Measurements from ENCODE around the gene OSBPL2. TPM values are rescaled to one million over a fixed set of nuclear protein-coding genes. Genes with fewer than 3 reads are reported as not detected.

The OSBPL2 gene
- total RNA-seq, 3 donors from 2014 or later, result 17.5 to 22.5 (median 19.2) TPM

DNA sequence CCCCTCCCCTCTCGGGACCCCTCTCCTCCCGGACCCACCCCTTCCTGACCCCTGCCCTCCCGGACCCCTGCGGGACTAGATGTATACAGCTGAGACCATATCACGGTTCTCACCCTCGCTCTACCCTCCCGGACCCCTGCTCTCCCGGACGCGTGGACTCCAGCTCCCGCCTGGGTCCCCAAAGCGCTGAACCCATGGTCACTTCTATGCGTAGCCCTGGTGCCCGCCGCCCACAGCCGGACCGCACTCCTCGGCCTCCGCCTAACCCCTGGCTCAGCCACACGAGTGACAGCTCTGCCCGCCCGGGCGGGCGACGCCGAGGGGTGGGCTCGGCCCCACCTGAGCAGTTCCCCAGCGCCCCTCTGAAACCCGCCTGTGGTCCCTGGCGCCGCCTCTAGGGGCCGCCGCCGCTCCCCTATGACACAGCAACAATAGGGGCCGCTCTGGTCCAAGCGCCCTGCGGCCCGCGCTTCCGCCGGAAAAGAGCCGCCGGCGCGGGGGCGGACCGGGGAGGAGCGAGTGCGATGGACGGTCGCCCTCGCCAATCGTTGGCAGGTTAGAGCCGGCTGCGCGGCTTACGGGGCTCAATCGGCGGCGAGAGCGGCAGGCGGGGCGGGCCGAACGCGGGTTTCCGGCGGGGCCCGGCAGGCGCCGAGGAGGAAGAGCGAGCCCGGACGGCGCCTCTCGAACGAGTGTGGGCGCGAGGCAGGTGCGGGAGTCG lies 64.2 kb downstream of the OSBPL2 start, which contains the start of gene ADRM1:
TSS of gene ADRM1 (plus strand) at position 657 of the 721 bp plus-strand sequence. CDS start 572 bp downstream, outside the sequence.
- DNase-seq (peak; percentile 95), ATAC-seq (peak; percentile 83 to 87)
- Mint-ChIP-seq H3K4me3 (peak within 1 kb of the TSS; percentile 93), H3K27me3 (ENCODE audit: low read depth) (no peaks in the 10 kb centered on the region), H3K9me3 (no peaks in the 10 kb centered on the region), H3K4me1 (ENCODE audit: low read depth) (peaks cover 22% of the 10 kb centered on the region), H3K36me3 (ENCODE audit: insufficient read depth) (peaks cover 8% of the 10 kb centered on the region)

DNA sequence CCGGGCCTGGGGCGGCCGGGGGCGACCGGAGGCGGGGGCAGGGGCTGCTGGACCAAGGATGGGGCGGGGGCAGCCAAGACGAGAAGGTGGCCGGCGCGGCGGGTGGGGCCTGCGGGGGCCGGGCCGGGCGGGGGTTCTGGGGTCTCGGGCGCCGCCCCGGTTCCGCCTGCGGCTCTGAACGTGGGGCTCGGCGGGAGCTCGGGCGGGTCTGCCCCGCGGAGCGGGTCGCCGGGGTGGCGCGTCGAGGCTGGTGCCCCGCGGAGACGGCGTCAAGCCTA lies 64.7 kb downstream of the OSBPL2 start:
- H3K4me1 Mint-ChIP-seq (ENCODE audit: low read depth), result peaks cover 22% of the 10 kb centered on the region
- H3K4me3 Mint-ChIP-seq, result peak overlapping the region; percentile 93
- H3K9me3 Mint-ChIP-seq, result no peaks in the 10 kb centered on the region
- H3K27me3 Mint-ChIP-seq (ENCODE audit: low read depth), result no peaks in the 10 kb centered on the region
- ATAC-seq, result no peak
- peaks cover 8% of the 10 kb centered on the region for H3K36me3 Mint-ChIP-seq (ENCODE audit: insufficient read depth)
- no peak for DNase-seq

DNA sequence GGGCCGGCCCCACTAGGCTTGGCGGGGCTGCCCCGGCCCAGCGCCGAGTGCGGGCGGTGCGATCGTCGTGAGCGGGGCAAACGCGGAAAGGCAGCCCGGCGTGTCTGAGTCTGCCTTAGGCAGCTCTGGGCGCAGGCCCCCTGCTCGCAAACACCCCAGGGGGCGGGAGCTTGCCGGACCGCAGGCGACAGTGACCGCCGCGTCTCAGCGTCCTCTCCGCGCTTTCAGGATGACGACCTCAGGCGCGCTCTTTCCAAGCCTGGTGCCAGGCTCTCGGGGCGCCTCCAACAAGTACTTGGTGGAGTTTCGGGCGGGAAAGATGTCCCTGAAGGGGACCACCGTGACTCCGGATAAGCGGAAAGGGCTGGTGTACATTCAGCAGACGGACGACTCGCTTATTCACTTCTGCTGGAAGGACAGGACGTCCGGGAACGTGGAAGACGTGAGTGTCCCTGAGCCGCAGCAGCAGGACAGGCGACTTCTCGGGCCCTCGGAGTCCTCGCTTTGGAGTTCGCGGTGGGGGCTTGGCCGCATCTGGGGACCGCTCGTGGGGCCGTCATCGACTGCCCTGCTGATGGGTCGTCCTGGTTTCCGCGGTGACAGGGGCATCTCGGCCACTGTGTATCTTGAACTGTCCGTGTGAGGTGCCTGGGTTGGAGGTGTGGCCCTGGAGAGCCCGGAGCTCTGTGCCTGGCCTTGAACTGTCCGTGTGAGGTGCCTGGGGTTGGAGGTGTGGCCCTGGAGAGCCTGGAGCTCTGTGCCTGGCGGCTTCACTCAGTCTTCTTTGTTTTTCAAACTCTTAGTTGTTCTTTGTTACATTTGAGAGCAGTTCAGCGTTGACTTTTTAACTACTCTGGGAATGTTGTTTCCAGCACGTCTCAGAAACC lies 65.3 kb downstream of the OSBPL2 start:
- peaks cover 8% of the 10 kb centered on the region for H3K36me3 Mint-ChIP-seq (ENCODE audit: insufficient read depth)
- ATAC-seq (peak; percentile 5 to 8), DNase-seq (no peak)
- no peaks in the 10 kb centered on the region for H3K27me3 Mint-ChIP-seq (ENCODE audit: low read depth)
- peak overlapping the region; percentile 93 for H3K4me3 Mint-ChIP-seq
- no peaks in the 10 kb centered on the region for H3K9me3 Mint-ChIP-seq
- H3K4me1 Mint-ChIP-seq (ENCODE audit: low read depth), result peaks cover 22% of the 10 kb centered on the region

DNA sequence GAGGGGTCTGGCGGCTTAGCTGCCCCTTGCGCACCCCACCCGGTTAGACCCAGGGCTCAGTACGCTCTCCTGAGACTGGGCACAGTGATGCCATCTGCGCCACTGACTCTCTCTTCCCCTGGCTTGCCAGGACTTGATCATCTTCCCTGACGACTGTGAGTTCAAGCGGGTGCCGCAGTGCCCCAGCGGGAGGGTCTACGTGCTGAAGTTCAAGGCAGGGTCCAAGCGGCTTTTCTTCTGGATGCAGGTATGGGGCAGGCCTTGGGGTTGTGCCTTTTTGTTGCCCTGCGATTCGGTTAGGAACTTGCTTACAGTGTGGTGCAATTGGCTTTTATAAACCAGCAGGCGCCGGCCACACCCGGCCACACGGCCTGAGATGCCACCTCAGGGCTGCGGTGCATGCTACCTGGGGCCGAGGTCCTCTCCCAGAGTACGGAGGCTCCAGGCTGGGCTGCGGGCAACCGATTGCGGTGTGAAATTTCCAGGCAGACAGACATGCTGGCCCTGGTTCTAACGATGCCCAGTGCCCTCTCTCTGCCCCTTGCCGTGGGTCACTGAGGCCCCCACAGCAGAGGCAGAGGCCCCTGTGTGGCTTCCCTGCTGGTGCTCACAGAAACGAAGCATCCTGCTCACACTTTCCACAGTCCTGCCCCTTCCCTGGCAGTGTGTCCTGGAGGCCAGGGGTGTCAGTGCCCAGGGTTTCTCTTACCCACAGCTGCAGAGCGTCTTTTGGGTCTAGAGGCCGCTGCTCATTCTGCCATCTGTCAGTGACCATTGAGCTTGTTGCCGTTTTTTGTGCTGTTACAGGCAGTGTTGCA lies 66.2 kb downstream of the OSBPL2 start:
- peaks cover 22% of the 10 kb centered on the region for H3K4me1 Mint-ChIP-seq (ENCODE audit: low read depth)
- ATAC-seq, result no peak
- no peak for DNase-seq
- peaks cover 12% of the 10 kb centered on the region for H3K36me3 Mint-ChIP-seq (ENCODE audit: insufficient read depth)
- no peaks in the 10 kb centered on the region for H3K27me3 Mint-ChIP-seq (ENCODE audit: low read depth)
- peak overlapping the region; percentile 93 for H3K4me3 Mint-ChIP-seq
- H3K9me3 Mint-ChIP-seq, result no peaks in the 10 kb centered on the region

DNA sequence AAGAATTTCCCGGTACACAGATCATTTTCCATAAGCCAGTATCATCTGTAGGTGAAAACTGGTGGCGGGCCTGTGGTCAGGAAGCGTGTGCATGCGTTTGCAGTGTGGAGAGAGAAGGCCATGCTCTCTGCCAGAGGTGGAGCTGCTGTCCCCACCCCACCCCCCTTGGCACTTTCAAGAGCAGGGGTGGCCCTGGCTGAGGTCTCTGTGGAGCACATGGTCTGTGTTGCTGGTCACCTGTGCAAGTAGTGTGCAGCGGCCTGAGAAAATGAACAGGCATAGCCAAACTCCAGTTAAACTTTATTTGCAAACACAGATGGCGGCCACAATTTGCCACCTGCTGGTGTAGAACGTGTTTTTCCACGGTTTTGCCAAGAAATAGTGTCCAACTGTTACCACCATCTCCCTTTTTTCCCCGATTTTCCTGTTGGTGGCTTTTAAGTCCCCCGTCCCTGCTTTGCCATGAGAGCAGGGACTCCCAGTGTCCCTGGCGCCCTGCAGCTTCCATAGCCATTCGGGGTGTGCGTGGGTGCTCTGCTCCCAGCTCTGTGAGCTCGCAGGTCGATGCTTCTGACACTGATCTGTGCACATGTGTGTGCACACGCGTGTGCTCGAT lies 66.9 kb downstream of the OSBPL2 start:
- Mint-ChIP-seq H3K4me1 (ENCODE audit: low read depth) (peaks cover 22% of the 10 kb centered on the region), H3K27me3 (ENCODE audit: low read depth) (no peaks in the 10 kb centered on the region), H3K4me3 (peak overlapping the region; percentile 93), H3K36me3 (ENCODE audit: insufficient read depth) (peaks cover 12% of the 10 kb centered on the region), H3K9me3 (no peaks in the 10 kb centered on the region)
- DNase-seq, result no peak
- ATAC-seq, result no peak

DNA sequence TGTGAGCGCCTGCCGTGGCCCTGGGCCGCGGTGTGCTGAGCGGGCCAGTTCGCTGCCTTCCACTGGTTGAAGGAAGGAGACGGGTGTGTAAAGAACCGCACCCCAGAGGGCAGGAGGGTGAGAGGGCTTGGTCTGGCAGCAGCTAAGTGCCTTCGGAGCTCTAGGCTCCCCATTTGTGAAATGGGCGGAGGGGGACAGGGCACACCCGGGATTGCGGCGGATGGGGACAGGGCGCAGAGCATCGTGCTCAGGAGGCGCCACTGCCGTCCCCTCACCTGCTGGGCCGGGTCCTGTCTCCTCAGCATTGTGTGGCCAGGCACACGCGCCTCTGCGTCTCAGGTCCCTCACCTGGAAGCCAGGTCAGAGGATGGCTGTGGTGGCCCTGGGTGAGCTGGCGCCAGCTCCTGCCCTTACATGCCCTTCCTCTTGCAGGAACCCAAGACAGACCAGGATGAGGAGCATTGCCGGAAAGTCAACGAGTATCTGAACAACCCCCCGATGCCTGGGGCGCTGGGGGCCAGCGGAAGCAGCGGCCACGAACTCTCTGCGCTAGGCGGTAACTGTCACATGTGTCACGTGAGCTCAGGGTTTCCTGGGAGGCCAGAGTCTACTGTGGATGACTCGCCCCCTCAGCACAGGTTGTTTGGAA lies 67.6 kb downstream of the OSBPL2 start:
- Mint-ChIP-seq H3K4me1 (ENCODE audit: low read depth) (peaks cover 22% of the 10 kb centered on the region), H3K4me3 (peak overlapping the region; percentile 93), H3K27me3 (ENCODE audit: low read depth) (no peaks in the 10 kb centered on the region), H3K9me3 (no peaks in the 10 kb centered on the region), H3K36me3 (ENCODE audit: insufficient read depth) (peaks cover 12% of the 10 kb centered on the region)
- ATAC-seq (no peak), DNase-seq (no peak)

DNA sequence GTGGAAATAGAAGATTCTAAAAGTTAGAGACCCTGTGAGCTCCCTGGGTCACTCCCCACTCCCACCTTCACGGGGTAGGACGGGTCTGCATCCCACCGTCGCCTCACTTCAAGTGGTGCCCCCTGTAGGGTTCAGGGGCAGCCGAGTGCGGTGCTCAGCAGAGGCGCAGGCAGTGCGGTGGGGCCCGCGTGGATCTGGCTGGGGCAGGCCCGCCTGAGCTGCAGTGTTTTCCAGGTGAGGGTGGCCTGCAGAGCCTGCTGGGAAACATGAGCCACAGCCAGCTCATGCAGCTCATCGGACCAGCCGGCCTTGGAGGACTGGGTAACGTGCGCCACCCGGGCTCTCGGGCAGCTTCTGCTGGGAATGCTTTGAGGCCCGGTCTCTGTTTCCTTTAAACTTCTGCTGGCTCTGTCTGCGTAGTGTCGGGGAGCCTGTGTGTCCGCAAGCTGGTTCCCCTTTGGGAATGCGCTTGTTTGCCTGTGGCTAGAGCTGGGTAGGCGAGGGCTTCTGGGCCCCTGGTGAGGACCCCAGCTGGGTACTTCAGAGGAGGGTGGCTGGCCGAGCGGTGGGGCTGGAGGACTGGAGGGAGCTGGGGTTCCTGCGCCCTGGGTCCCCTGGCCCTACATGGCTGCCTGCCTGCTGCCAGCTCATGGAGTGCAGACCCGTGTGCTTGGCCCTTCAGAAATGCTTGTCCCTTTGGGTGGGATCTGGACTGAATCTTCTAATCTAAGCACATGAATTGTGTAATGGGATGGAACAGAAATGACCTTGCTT lies 68.3 kb downstream of the OSBPL2 start:
- Mint-ChIP-seq H3K4me3 (no peak overlapping the region), H3K36me3 (ENCODE audit: insufficient read depth) (peaks cover 12% of the 10 kb centered on the region), H3K4me1 (ENCODE audit: low read depth) (peaks cover 19% of the 10 kb centered on the region), H3K27me3 (ENCODE audit: low read depth) (no peaks in the 10 kb centered on the region), H3K9me3 (no peaks in the 10 kb centered on the region)
- DNase-seq, result no peak
- ATAC-seq, result no peak

DNA sequence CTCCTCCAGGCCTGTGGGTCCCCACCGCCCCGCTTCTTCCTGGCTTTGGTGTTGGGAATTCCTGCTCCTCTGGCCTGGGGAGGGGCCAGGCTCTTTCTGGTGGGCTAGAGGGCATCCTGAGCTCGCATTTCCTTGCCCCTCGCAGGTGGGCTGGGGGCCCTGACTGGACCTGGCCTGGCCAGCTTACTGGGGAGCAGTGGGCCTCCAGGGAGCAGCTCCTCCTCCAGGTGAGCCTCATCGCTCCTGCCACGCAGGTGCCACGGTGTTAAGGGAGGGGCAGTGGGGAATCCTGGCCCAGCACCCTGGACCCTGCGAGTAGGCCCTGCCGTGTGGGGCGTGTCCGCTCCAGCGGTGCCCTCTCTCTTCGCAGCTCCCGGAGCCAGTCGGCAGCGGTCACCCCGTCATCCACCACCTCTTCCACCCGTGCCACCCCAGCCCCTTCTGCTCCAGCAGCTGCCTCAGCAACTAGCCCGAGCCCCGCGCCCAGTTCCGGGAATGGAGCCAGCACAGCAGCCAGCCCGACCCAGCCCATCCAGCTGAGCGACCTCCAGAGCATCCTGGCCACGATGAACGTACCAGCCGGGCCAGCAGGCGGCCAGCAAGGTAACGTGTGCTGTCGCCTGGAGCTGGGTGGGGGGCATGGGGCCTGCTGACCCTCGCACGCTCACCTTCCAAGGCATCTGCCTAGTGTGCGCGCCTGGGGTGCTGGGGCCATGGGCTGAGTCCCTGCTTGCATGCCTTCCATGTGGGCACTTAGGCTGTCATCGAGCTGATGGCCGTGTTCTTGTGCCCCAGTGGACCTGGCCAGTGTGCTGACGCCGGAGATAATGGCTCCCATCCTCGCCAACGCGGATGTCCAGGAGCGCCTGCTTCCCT lies 69.1 kb downstream of the OSBPL2 start:
- Mint-ChIP-seq H3K4me1 (ENCODE audit: low read depth) (peaks cover 17% of the 10 kb centered on the region), H3K9me3 (no peaks in the 10 kb centered on the region), H3K4me3 (no peak overlapping the region), H3K36me3 (ENCODE audit: insufficient read depth) (peaks cover 12% of the 10 kb centered on the region), H3K27me3 (ENCODE audit: low read depth) (no peaks in the 10 kb centered on the region)
- ATAC-seq (no peak), DNase-seq (no peak)

DNA sequence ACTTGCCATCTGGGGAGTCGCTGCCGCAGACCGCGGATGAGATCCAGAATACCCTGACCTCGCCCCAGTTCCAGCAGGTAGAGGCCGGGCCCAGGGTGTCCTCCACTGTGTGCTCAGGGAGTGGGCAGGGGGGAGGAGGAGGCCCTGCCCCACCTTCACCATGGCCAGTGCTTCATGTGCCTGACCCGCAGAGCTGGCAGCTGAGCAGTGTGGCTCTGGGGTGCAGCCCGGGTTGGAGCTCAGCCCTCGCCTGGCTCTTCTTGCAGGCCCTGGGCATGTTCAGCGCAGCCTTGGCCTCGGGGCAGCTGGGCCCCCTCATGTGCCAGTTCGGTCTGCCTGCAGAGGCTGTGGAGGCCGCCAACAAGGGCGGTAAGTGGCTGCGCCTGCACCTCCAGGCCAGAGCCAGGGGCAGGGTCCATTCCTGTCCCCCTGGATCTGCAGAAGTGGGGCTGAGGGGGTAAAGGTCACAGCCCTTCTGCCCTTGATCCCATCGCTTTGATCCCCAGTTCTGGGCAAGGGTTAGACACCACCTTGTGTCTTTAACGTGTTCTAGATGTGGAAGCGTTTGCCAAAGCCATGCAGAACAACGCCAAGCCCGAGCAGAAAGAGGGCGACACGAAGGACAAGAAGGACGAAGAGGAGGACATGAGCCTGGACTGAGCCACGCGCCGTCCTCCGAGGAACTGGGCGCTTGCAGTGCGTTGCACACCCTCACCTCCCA lies 69.9 kb downstream of the OSBPL2 start:
- Mint-ChIP-seq H3K4me1 (ENCODE audit: low read depth) (peaks cover 17% of the 10 kb centered on the region), H3K27me3 (ENCODE audit: low read depth) (no peaks in the 10 kb centered on the region), H3K4me3 (no peak overlapping the region), H3K9me3 (no peaks in the 10 kb centered on the region), H3K36me3 (ENCODE audit: insufficient read depth) (peaks cover 12% of the 10 kb centered on the region)
- DNase-seq (no peak), ATAC-seq (no peak)

DNA sequence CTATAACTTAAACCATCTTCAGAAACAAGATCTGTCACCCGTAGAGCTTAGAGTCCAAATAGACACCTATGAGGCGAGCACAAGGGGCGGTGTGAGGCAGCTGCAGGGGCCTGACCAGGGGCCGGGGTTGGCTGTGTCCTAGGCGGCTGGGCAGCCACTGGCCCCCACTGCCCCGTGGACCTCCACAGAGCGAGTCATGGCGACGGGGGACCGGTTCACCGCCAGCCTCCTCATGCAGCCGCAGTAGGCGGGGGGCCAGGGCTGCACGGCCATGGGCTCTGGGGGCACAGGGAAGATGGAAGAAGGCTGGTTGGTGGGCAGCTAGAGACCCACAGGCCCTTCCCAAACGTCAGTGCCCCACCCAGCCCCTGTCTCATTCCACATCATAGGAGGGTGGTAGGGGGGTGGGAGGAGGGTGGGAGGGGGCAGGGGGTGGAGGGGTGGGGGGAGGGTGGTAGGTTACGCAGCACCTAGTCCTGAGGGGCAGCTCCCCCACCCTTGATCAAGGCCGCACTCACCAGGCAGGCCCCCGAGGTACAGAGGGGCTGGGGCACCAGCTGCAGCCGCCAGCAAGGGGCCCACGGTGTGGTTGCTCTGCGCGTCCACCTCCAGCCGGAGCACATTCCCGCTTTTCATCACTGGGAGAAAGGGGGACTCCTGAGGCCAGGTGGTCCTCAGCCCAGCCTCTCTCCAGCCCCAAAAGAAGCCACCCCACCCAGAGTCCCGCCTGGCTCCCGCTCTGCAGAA lies 71.0 kb downstream of the OSBPL2 start:
- no peaks in the 10 kb centered on the region for H3K27me3 Mint-ChIP-seq (ENCODE audit: low read depth)
- H3K4me3 Mint-ChIP-seq, result no peak overlapping the region
- H3K9me3 Mint-ChIP-seq, result no peaks in the 10 kb centered on the region
- no peak for ATAC-seq
- peaks cover 11% of the 10 kb centered on the region for H3K4me1 Mint-ChIP-seq (ENCODE audit: low read depth)
- DNase-seq, result no peak
- H3K36me3 Mint-ChIP-seq (ENCODE audit: insufficient read depth), result peaks cover 9% of the 10 kb centered on the region

DNA sequence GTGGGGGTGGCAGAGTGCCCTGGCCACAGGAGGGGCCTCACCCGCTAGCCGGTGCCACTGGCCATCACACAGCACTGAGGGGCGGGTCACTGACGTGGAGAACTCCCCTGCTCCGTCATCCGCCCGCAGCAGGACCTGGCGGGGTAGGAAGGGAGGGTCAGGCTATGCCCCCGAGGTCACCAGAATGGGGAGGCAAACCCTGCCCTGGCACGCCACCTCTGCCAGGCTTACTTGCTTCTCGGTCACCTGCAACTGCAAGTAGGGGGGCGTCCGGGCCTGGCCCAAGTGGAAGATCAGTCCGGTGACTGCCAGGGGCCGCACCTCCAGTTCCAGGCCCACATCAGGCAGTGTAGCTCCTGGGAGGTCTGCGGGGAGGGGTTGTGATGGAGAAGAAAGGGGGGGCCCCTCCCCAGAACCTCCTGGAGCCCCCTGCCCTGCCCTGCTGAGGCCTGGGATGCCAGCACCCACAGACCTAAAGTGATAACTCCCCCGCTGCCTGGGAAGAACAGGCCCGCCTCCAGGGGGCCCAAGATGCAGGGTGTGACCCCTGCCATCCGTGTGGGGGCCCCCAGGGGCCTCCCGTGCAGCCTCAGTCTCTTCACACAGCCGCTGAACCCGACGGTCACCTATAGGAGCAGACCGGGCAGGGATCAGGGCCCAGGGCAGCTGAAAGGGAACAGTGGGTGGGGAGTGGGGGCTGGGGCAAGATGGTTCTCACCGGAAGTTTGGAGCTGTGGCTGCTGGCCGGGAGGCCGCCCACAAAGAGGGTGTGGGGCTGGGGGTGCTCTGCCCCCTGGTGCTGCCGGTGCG lies 71.8 kb downstream of the OSBPL2 start:
- Mint-ChIP-seq H3K36me3 (ENCODE audit: insufficient read depth) (peaks cover 7% of the 10 kb centered on the region), H3K9me3 (no peaks in the 10 kb centered on the region), H3K27me3 (ENCODE audit: low read depth) (no peaks in the 10 kb centered on the region), H3K4me1 (ENCODE audit: low read depth) (peaks cover 5% of the 10 kb centered on the region), H3K4me3 (no peak overlapping the region)
- ATAC-seq (no peak), DNase-seq (no peak)

Data from activated T-cell treated with anti-CD3 and anti-CD28 coated beads, Interleukin-2, amount 50 U/mL, for 4 hours (primary cell).